ENCODE results near the gene KIAA0319L. TPM values are rescaled to one million over a fixed set of nuclear protein-coding genes. Genes with fewer than 3 reads are reported as not detected.
"Not testable (repeated sequence)": the region's sequence is repeated elsewhere in the genome, so short reads cannot be mapped to it uniquely, and the experiment has no call there.

Gene KIAA0319L
- total RNA-seq, 2 donors from 2014 or later, result 58.6 to 88.8 TPM

GRCh38 chr1:35590476-35591040 is 33.4 kb upstream of the KIAA0319L start:
- no peak for ATAC-seq
- Mint-ChIP-seq H3K9me3 (no peaks in the 10 kb centered on the region), H3K4me1 (ENCODE audit: low read depth in 2 of 2) (peaks cover 13 to 19% of the 10 kb centered on the region in 2 donors), H3K36me3 (no peaks in the 10 kb centered on the region), H3K4me3 (no peak overlapping the region), H3K27me3 (no peaks in the 10 kb centered on the region), H3K27ac (no peak overlapping the region)
- DNase-seq (ENCODE audit: low spot score), result no peak

- peaks cover 13 to 19% of the 10 kb centered on the region in 2 donors for H3K4me1 Mint-ChIP-seq (ENCODE audit: low read depth in 2 of 2)
- no peak overlapping the region for H3K4me3 Mint-ChIP-seq
- H3K36me3 Mint-ChIP-seq, result no peaks in the 10 kb centered on the region
- no peak for ATAC-seq
- DNase-seq (ENCODE audit: low spot score), result no peak
- H3K27ac Mint-ChIP-seq, result no peak overlapping the region
- H3K27me3 Mint-ChIP-seq, result no peaks in the 10 kb centered on the region
- no peaks in the 10 kb centered on the region for H3K9me3 Mint-ChIP-seq
Measured at GRCh38 chr1:35589516-35590427, 32.6 kb upstream of the KIAA0319L start.

- Mint-ChIP-seq H3K4me3 (no peak overlapping the region), H3K36me3 (no peaks in the 10 kb centered on the region), H3K27ac (no peak overlapping the region), H3K27me3 (no peaks in the 10 kb centered on the region), H3K4me1 (ENCODE audit: low read depth in 2 of 2) (peaks cover 13 to 22% of the 10 kb centered on the region in 2 donors), H3K9me3 (no peaks in the 10 kb centered on the region)
- peak in 1 of 2 donors; percentile 15 for ATAC-seq
- DNase-seq (ENCODE audit: low spot score), result no peak
Measured at GRCh38 chr1:35588197-35588910, 31.2 kb upstream of the KIAA0319L start.

GRCh38 chr1:35587736-35588135 is 30.5 kb upstream of the KIAA0319L start:
- H3K9me3 Mint-ChIP-seq, result no peaks in the 10 kb centered on the region
- no peaks in the 10 kb centered on the region for H3K27me3 Mint-ChIP-seq
- no peak overlapping the region for H3K27ac Mint-ChIP-seq
- ATAC-seq, result no peak
- H3K4me1 Mint-ChIP-seq (ENCODE audit: low read depth in 2 of 2), result peaks cover 9 to 19% of the 10 kb centered on the region in 2 donors
- no peak for DNase-seq (ENCODE audit: low spot score)
- no peaks in the 10 kb centered on the region for H3K36me3 Mint-ChIP-seq
- H3K4me3 Mint-ChIP-seq, result no peak overlapping the region

GRCh38 chr1:35586808-35587207 is 29.6 kb upstream of the KIAA0319L start:
- no peaks in the 10 kb centered on the region for H3K9me3 Mint-ChIP-seq
- DNase-seq (ENCODE audit: low spot score) (no peak), ATAC-seq (no peak)
- no peak overlapping the region for H3K4me3 Mint-ChIP-seq
- peaks cover 7 to 17% of the 10 kb centered on the region in 2 donors for H3K4me1 Mint-ChIP-seq (ENCODE audit: low read depth in 2 of 2)
- no peaks in the 10 kb centered on the region for H3K36me3 Mint-ChIP-seq
- H3K27me3 Mint-ChIP-seq, result no peaks in the 10 kb centered on the region
- H3K27ac Mint-ChIP-seq, result no peak overlapping the region

- not testable (repeated sequence) for H3K36me3 Mint-ChIP-seq; H3K4me3 Mint-ChIP-seq; H3K27ac Mint-ChIP-seq; H3K27me3 Mint-ChIP-seq; DNase-seq (ENCODE audit: low spot score); ATAC-seq; H3K9me3 Mint-ChIP-seq
- peaks cover 7 to 17% of the 10 kb centered on the region in 2 donors for H3K4me1 Mint-ChIP-seq (ENCODE audit: low read depth in 2 of 2)
Measured at GRCh38 chr1:35585805-35586204, 28.6 kb upstream of the KIAA0319L start.

- H3K9me3 Mint-ChIP-seq, result no peaks in the 10 kb centered on the region
- ATAC-seq, result no peak
- no peak overlapping the region for H3K4me3 Mint-ChIP-seq
- no peak overlapping the region for H3K27ac Mint-ChIP-seq
- H3K4me1 Mint-ChIP-seq (ENCODE audit: low read depth in 2 of 2), result peaks cover 7 to 17% of the 10 kb centered on the region in 2 donors
- H3K36me3 Mint-ChIP-seq, result no peaks in the 10 kb centered on the region
- no peaks in the 10 kb centered on the region for H3K27me3 Mint-ChIP-seq
- no peak for DNase-seq (ENCODE audit: low spot score)
Measured at GRCh38 chr1:35585281-35585680, 28.1 kb upstream of the KIAA0319L start.

- DNase-seq (ENCODE audit: low spot score); H3K9me3 Mint-ChIP-seq; ATAC-seq: not testable (repeated sequence)
Measured at GRCh38 chr1:35581621-35582020, 24.4 kb upstream of the KIAA0319L start.

GRCh38 chr1:35580949-35581388 is 23.8 kb upstream of the KIAA0319L start:
- ATAC-seq (no peak), DNase-seq (ENCODE audit: low spot score) (no peak)
- no peak overlapping the region for H3K4me3 Mint-ChIP-seq
- no peaks in the 10 kb centered on the region for H3K27me3 Mint-ChIP-seq
- H3K9me3 Mint-ChIP-seq, result no peaks in the 10 kb centered on the region
- H3K27ac Mint-ChIP-seq, result no peak overlapping the region
- H3K36me3 Mint-ChIP-seq, result no peaks in the 10 kb centered on the region
- peaks cover 18 to 20% of the 10 kb centered on the region in 2 donors for H3K4me1 Mint-ChIP-seq (ENCODE audit: low read depth in 2 of 2)

More at GRCh38 chr1:35581621-35582020, 24.4 kb upstream of the KIAA0319L start:
- H3K4me3 Mint-ChIP-seq, H3K27me3 Mint-ChIP-seq, H3K27ac Mint-ChIP-seq, H3K36me3 Mint-ChIP-seq: not testable (repeated sequence)
- H3K4me1 Mint-ChIP-seq (ENCODE audit: low read depth in 2 of 2), result peaks cover 12 to 18% of the 10 kb centered on the region in 2 donors

GRCh38 chr1:35577071-35577998 is 20.1 kb upstream of the KIAA0319L start:
- ATAC-seq, result peak; percentile 93 to 95
- Mint-ChIP-seq H3K4me3 (peak overlapping the region; percentile 95), H3K9me3 (no peaks in the 10 kb centered on the region)

GRCh38 chr1:35576766-35577070 is 19.5 kb upstream of the KIAA0319L start:
- H3K4me3 Mint-ChIP-seq, result peak overlapping the region; percentile 95
- H3K27me3 Mint-ChIP-seq; DNase-seq (ENCODE audit: low spot score); ATAC-seq; H3K36me3 Mint-ChIP-seq; H3K9me3 Mint-ChIP-seq: not testable (repeated sequence)
- H3K27ac Mint-ChIP-seq, result peak overlapping the region; percentile 15 to 86
- peaks cover 25 to 31% of the 10 kb centered on the region in 2 donors for H3K4me1 Mint-ChIP-seq (ENCODE audit: low read depth in 2 of 2)

More at GRCh38 chr1:35577071-35577998, 20.1 kb upstream of the KIAA0319L start:
- peak overlapping the region; percentile 86 to 91 for H3K27ac Mint-ChIP-seq
- peak; percentile 85 for DNase-seq (ENCODE audit: low spot score)
- peaks cover 25 to 30% of the 10 kb centered on the region in 2 donors for H3K4me1 Mint-ChIP-seq (ENCODE audit: low read depth in 2 of 2)
- no peaks in the 10 kb centered on the region for H3K27me3 Mint-ChIP-seq
- no peaks in the 10 kb centered on the region for H3K36me3 Mint-ChIP-seq

- Mint-ChIP-seq H3K4me3 (peak overlapping the region; percentile 95), H3K9me3 (no peaks in the 10 kb centered on the region), H3K36me3 (no peaks in the 10 kb centered on the region), H3K4me1 (ENCODE audit: low read depth in 2 of 2) (peaks cover 25 to 31% of the 10 kb centered on the region in 2 donors), H3K27ac (peak overlapping the region; percentile 15 to 86), H3K27me3 (no peaks in the 10 kb centered on the region)
- no peak for DNase-seq (ENCODE audit: low spot score)
- ATAC-seq, result peak in 1 of 2 donors; percentile 4
Measured at GRCh38 chr1:35576061-35576765, 19.0 kb upstream of the KIAA0319L start.
